ENCODE measurements around the gene ABL2. TPM values are rescaled to one million over a fixed set of nuclear protein-coding genes. Genes with fewer than 3 reads are reported as not detected.
"Not testable (repeated sequence)": the region's sequence is repeated elsewhere in the genome, so short reads cannot be mapped to it uniquely, and the experiment has no call there.

Gene ABL2
- polyA plus RNA-seq, 4 donors: 8.8 to 12.9 (median 10.5) TPM

- not testable (repeated sequence) for DNase-seq (ENCODE audit: low read depth in 4 of 4, low spot score in 2 of 4)
These were observed 8.4 kb downstream of the ABL2 start for GRCh38 chr1:179221121-179221520.

DNA sequence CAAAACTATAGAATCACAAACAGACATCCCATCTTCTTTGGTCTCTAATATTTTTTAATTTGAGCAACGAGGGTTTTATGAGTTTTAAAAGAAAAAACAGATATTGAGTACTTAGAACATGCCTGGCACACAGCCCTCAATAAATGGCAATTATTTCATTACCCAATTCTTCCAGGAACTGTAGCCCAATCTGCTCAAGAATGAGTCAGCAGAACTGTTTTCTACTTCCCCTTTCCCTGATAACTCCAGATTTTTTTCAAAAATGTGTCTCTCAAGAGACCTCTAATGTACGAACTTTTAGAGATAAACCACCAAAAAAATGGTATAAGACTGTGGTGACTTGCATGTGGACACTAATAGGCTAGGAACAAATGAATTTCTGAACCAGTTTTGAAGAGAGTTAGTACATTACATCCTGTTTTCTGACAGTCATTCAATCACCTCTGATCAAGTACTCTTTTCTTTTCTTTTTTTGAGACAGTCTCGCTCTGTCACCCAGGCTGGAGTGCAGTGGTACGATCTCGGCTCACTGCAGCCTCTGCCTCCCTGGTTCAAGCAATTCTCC, 11.5 kb downstream of the ABL2 start:
- no peak for DNase-seq (ENCODE audit: low read depth in 4 of 4, low spot score in 2 of 4)

- not testable (repeated sequence) for DNase-seq (ENCODE audit: low read depth in 4 of 4, low spot score in 2 of 4)
These were observed 16.2 kb downstream of the ABL2 start for GRCh38 chr1:179213317-179213716.

- DNase-seq (ENCODE audit: low read depth in 4 of 4, low spot score in 2 of 4): no peak
These were observed 20.6 kb downstream of the ABL2 start for GRCh38 chr1:179208681-179209477.

DNA sequence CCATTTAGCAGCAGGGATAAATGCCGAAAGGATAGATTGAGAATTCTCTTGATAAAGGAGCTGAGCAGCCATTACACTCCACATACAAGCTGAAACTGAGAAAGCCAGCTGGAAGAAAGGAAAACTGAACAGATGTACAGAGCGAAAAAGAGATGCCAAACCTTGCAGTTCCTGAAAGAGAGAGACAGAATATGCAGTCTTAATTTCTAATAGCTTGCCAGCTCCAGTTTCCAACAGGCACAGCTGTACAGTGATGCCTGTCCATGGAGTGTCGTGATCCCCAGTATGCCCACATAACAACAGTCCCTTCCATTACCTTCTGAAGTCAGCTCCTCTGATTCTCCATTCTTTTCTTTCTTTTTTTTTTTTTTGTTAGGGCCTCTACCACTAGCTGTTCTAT, 22.7 kb downstream of the ABL2 start:
- DNase-seq (ENCODE audit: low read depth in 4 of 4, low spot score in 2 of 4): no peak

GRCh38 chr1:179205284-179205683, 24.2 kb downstream of the ABL2 start:
- no peak for DNase-seq (ENCODE audit: low read depth in 4 of 4, low spot score in 2 of 4)

GRCh38 chr1:179202161-179202560, 27.3 kb downstream of the ABL2 start:
- DNase-seq (ENCODE audit: low read depth in 4 of 4, low spot score in 2 of 4): no peak

GRCh38 chr1:179200586-179200985, 28.9 kb downstream of the ABL2 start:
- no peak for DNase-seq (ENCODE audit: low read depth in 4 of 4, low spot score in 2 of 4)

DNA sequence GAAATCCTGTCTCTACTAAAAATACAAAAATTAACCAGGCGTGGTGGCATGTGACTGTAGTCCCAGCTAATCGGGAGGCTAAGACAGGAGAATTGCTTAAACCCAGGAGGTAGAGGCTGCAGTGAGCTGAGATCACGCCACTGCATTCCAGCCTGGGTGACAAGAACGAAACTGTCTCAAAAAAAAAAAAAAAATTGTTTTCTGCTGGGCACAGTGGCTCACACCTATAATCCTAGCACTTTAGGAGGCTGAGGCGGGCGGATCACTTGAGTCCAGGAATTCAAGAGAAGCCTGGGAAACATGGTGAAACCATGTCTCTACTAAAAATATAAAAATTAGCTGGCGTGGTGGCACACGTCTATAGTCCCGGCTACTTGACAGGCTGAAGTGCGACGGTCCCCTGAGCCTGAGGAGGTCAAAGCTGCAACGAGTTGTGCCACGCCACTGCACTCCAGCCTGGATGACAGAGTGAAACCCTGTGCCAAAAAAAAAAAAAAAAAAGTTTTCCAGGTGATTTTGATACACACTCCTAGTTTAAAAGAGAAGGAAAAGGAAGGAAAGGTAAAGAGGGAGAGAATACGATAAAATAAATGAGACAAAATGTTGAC, 31.7 kb downstream of the ABL2 start:
- DNase-seq (ENCODE audit: low read depth in 4 of 4, low spot score in 2 of 4): no peak

GRCh38 chr1:179195857-179196256, 33.6 kb downstream of the ABL2 start:
- DNase-seq (ENCODE audit: low read depth in 4 of 4, low spot score in 2 of 4): not testable (repeated sequence)

DNA sequence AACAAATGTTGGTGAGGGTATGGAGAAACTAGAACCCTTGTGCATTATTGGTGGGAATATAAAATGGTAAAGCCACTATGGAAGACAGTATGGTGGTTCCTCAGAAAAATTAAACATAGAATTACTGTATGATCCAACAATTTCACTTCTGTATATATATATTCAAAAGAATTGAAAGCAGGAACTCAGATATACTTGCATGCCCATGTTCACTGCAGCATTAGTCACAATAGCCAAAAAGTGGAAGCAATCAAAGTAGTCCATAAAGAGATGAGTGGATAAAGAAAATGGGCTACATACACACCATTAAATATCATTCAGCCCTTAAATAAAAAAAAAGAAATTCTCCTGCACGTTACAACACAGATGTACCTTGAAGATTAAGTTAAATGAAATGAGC, 34.1 kb downstream of the ABL2 start:
- no peak for DNase-seq (ENCODE audit: low read depth in 4 of 4, low spot score in 2 of 4)

- DNase-seq (ENCODE audit: low read depth in 4 of 4, low spot score in 2 of 4): no peak
These were observed 35.4 kb downstream of the ABL2 start for GRCh38 chr1:179194068-179194537.

- DNase-seq (ENCODE audit: low read depth in 4 of 4, low spot score in 2 of 4): no peak
These were observed 38.6 kb downstream of the ABL2 start for GRCh38 chr1:179190861-179191260.

GRCh38 chr1:179187735-179188471, 41.6 kb downstream of the ABL2 start:
- DNase-seq (ENCODE audit: low read depth in 4 of 4, low spot score in 2 of 4): no peak

- DNase-seq (ENCODE audit: low read depth in 4 of 4, low spot score in 2 of 4): no peak
These were observed 42.4 kb downstream of the ABL2 start for GRCh38 chr1:179187043-179187442.

GRCh38 chr1:179184403-179184802, 45.1 kb downstream of the ABL2 start:
- DNase-seq (ENCODE audit: low read depth in 4 of 4, low spot score in 2 of 4): no peak

- no peak for DNase-seq (ENCODE audit: low read depth in 4 of 4, low spot score in 2 of 4)
These were observed 45.6 kb downstream of the ABL2 start for GRCh38 chr1:179183857-179184256.

DNA sequence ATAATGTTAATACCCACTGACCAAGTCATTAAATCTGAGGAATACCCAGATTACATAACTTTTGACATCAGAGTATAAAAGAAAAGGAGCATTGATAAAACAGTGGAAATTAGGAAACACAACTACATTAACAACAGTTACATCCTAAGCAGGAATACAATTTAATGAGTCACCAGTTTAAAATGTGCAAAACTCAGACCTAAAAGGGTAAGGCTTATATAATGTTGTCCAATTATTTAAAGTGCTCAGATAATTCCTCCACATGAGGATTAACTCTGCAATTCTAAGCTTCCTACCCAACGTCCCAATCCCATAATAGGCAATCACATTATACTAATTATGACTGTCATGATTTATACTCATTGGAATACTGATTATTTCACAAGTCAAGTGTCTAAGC, 50.5 kb downstream of the ABL2 start:
- DNase-seq (ENCODE audit: low read depth in 4 of 4, low spot score in 2 of 4): no peak

DNA sequence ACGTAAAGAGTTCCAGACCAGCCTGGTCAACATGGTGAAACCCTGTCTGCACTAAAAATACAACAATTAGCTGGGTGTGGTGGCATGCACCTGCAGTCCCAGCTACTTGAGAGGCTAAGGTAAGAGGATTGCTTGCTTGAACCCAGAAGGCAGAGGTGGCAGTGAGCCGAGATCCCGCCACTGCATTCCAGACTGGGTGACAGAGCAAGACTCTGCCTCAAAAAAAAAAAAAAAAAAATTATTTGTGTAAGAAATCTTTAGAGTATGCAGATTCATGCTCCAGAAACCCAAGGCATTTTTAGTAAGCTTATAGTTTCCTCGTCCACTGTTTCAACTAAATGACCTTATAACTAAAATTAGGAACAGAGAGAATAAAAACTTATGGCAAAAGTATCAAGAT, 51.3 kb downstream of the ABL2 start:
- DNase-seq (ENCODE audit: low read depth in 4 of 4, low spot score in 2 of 4): no peak

DNA sequence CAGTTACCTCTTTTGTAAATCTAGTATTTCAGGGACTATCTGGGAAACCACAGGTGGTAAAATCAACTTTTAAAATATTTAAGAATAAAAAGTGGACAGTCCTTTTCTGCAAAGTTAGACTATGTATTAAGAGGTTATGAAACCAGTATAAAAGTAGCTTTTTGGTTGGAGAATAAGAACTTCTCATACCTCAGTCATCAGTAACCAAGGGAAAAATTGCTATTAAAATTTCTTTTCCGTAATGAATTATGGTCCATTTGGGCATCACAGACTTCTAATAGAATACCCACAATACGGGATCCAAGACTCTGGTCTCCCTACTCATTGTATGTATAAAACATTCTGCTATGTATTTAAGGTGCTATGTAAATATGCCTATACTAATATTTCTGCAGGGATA, 51.9 kb downstream of the ABL2 start:
- no peak for DNase-seq (ENCODE audit: low read depth in 4 of 4, low spot score in 2 of 4)

- no peak for DNase-seq (ENCODE audit: low read depth in 4 of 4, low spot score in 2 of 4)
These were observed 52.3 kb downstream of the ABL2 start for GRCh38 chr1:179177182-179177581.

All from left renal cortex interstitium (tissue), 4 donors.